ENCODE data around the gene MT1X.
"Not testable (repeated sequence)": the region's sequence is repeated elsewhere in the genome, so short reads cannot be mapped to it uniquely, and the experiment has no call there.

The MT1X gene

GRCh38 chr16:56673921-56674320, 8.3 kb upstream of the MT1X start:
- H3K4me3 ChIP-seq (ENCODE audit: low read depth, low read length) = no peak overlapping the region
- DNase-seq (ENCODE audit: low read depth) = no peak
- TF ChIP-seq CTCF (IDR thresholded peaks at IDR 0.05; ENCODE audit: low read depth, low read length, missing control alignments) = peak; percentile 55

GRCh38 chr16:56674570-56674969, 7.7 kb upstream of the MT1X start:
- DNase-seq (ENCODE audit: low read depth); H3K4me3 ChIP-seq (ENCODE audit: low read depth, low read length): not testable (repeated sequence)

- DNase-seq (ENCODE audit: low read depth) = no peak
Measured at GRCh38 chr16:56675685-56676210, 6.5 kb upstream of the MT1X start.

GRCh38 chr16:56677474-56677873, 4.8 kb upstream of the MT1X start:
- no peak for DNase-seq (ENCODE audit: low read depth)
- no peak overlapping the region for H3K4me3 ChIP-seq (ENCODE audit: low read depth, low read length)
- no peak for TF ChIP-seq CTCF (IDR thresholded peaks at IDR 0.05; ENCODE audit: low read depth, low read length, missing control alignments)

More at GRCh38 chr16:56675685-56676210, 6.5 kb upstream of the MT1X start:
- peak overlapping the region; percentile 27 for H3K4me3 ChIP-seq (ENCODE audit: low read depth, low read length)
- TF ChIP-seq CTCF (IDR thresholded peaks at IDR 0.05; ENCODE audit: low read depth, low read length, missing control alignments) = no peak

- no peak for TF ChIP-seq CTCF (IDR thresholded peaks at IDR 0.05; ENCODE audit: low read depth, low read length, missing control alignments)
- H3K4me3 ChIP-seq (ENCODE audit: low read depth, low read length) = no peak overlapping the region
- no peak for DNase-seq (ENCODE audit: low read depth)
Measured at GRCh38 chr16:56679078-56679730, 3.1 kb upstream of the MT1X start.

GRCh38 chr16:56679818-56680217, 2.5 kb upstream of the MT1X start:
- no peak for TF ChIP-seq CTCF (IDR thresholded peaks at IDR 0.05; ENCODE audit: low read depth, low read length, missing control alignments)
- DNase-seq (ENCODE audit: low read depth) = no peak
- no peak overlapping the region for H3K4me3 ChIP-seq (ENCODE audit: low read depth, low read length)

- peak overlapping the region; percentile 64 for H3K4me3 ChIP-seq (ENCODE audit: low read depth, low read length)
- DNase-seq (ENCODE audit: low read depth) = no peak
- TF ChIP-seq CTCF (IDR thresholded peaks at IDR 0.05; ENCODE audit: low read depth, low read length, missing control alignments) = no peak
Measured at GRCh38 chr16:56682703-56683397, 580 bp downstream of the MT1X start.

Data from GM12864 (cell line).